Measurements from ENCODE around the gene CD200R1. TPM values are rescaled to one million over a fixed set of nuclear protein-coding genes. Genes with fewer than 3 reads are reported as not detected.

Gene CD200R1
- total RNA-seq, 4 donors from 2014 or later = 0.75 to 2.1 (median 0.99) TPM

DNA sequence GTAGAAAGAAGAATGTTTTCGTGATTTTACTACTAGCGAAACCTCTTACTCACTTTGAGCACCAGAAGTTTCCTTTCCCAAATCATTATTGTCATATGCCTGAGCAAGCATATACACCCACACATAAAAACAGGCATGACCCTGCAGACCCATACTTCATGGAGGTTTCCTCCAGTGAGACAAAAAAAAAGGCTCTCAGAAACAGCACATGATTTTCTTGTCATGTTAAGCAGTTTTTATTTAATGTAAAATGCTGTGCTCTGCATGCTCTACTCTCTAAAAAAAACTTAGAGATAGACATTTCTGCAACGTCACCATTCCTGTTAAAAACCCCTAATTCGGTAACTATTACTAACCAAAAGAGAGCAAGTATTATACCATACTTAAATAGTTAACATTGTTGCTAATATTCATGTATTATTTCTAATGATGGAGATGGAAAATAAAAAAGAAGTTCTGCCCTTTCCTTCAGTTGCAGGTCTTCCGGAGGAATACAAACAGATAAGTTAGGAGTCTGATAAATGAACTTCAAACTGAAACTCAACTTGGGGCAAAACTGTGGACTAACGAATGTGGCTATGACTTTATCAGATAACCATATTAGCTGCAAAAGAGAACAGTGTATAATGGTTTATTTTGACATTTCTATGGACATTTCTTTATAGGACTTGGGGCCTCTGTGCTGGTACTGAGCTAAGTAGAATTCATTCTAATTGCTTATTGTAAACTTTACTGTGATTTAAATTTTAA is 15.9 kb downstream of the CD200R1 start:
- no peaks in the 10 kb centered on the region for H3K9me3 ChIP-seq
- no peaks in the 10 kb centered on the region for H3K36me3 ChIP-seq
- H3K27me3 ChIP-seq = no peaks in the 10 kb centered on the region
- intact Hi-C loops (cut with DNase I) = no loop called here
- DNase-seq = no peak
- 72 to 74% methylated on average over 6 of the region's 6 CpGs for WGBS, 2 donors
- TF ChIP-seq, protein P1, sequence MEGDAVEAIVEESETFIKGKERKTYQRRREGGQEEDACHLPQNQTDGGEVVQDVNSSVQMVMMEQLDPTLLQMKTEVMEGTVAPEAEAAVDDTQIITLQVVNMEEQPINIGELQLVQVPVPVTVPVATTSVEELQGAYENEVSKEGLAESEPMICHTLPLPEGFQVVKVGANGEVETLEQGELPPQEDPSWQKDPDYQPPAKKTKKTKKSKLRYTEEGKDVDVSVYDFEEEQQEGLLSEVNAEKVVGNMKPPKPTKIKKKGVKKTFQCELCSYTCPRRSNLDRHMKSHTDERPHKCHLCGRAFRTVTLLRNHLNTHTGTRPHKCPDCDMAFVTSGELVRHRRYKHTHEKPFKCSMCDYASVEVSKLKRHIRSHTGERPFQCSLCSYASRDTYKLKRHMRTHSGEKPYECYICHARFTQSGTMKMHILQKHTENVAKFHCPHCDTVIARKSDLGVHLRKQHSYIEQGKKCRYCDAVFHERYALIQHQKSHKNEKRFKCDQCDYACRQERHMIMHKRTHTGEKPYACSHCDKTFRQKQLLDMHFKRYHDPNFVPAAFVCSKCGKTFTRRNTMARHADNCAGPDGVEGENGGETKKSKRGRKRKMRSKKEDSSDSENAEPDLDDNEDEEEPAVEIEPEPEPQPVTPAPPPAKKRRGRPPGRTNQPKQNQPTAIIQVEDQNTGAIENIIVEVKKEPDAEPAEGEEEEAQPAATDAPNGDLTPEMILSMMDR (IDR thresholded peaks at IDR 0.05) = no peak
- no peak for TF ChIP-seq POLR2A (IDR thresholded peaks at IDR 0.05)
- no peaks in the 10 kb centered on the region for H3K4me1 ChIP-seq
- no peak overlapping the region for H3K4me3 ChIP-seq (replicated peaks in 1 of 3)
- H3K27ac ChIP-seq = no peak overlapping the region

DNA sequence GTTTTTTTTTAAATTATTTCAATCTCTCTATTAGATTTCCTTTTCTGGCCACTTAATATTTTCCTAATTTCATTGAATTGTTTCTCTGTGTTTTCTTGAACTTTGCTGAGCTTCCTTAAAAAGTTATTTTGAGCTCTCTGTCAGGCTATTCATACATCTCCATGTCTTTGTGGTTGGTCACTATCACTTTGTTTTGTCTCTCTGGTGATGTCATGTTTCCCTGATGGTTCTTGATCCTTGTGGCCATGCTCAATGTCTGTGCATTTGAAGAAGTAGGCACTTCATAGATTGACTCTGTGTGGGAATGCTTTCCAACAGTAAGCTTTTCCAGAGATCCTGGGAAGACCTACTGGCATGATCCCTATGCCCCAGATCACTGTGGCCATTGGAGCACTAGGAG is 18.6 kb downstream of the CD200R1 start:
- Histone ChIP-seq H3K36me3 (no peaks in the 10 kb centered on the region), H3K27me3 (no peaks in the 10 kb centered on the region), H3K9me3 (no peaks in the 10 kb centered on the region), H3K4me3 (replicated peaks in 1 of 3) (no peak overlapping the region), H3K27ac (no peak overlapping the region), H3K4me1 (no peaks in the 10 kb centered on the region)
- intact Hi-C loops (cut with DNase I) = no loop called here
- no peak for DNase-seq
- TF ChIP-seq POLR2A (IDR thresholded peaks at IDR 0.05) = no peak
- TF ChIP-seq, protein P1 (IDR thresholded peaks at IDR 0.05) = no peak

DNA sequence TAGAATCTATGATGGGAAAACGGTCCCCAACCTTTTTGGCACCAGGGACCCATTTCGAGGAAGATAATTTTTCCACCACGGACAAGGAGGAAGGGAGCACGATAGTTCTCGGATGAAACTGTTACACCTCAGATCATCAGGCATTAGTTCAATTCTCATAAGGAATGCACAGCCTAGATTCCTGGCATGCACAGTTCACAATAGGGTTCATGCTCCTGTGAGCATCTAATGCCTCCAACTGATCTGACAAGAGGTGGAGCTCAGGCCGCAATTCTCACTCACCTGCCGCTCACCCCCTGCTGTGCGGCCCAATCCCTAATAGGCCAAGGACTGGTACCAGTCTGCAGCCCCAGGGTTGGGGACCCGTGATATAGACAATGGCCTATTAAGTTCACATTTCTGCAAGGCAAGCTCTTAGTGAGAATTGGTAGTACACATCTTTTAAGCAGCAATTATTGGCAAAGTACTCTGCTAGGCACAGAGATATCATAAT is 26.5 kb downstream of the CD200R1 start:
- H3K4me3 ChIP-seq (replicated peaks in 1 of 3) = no peak overlapping the region
- 86 to 89% methylated on average over 9 of the region's 9 CpGs for WGBS, 2 donors
- H3K9me3 ChIP-seq = no peaks in the 10 kb centered on the region
- intact Hi-C loops (cut with DNase I) = no loop called here
- H3K27ac ChIP-seq = no peak overlapping the region
- no peaks in the 10 kb centered on the region for H3K4me1 ChIP-seq
- H3K36me3 ChIP-seq = no peaks in the 10 kb centered on the region
- H3K27me3 ChIP-seq = no peaks in the 10 kb centered on the region
- DNase-seq = no peak
- TF ChIP-seq, protein P1 (IDR thresholded peaks at IDR 0.05) = no peak
- TF ChIP-seq POLR2A (IDR thresholded peaks at IDR 0.05) = no peak

DNA sequence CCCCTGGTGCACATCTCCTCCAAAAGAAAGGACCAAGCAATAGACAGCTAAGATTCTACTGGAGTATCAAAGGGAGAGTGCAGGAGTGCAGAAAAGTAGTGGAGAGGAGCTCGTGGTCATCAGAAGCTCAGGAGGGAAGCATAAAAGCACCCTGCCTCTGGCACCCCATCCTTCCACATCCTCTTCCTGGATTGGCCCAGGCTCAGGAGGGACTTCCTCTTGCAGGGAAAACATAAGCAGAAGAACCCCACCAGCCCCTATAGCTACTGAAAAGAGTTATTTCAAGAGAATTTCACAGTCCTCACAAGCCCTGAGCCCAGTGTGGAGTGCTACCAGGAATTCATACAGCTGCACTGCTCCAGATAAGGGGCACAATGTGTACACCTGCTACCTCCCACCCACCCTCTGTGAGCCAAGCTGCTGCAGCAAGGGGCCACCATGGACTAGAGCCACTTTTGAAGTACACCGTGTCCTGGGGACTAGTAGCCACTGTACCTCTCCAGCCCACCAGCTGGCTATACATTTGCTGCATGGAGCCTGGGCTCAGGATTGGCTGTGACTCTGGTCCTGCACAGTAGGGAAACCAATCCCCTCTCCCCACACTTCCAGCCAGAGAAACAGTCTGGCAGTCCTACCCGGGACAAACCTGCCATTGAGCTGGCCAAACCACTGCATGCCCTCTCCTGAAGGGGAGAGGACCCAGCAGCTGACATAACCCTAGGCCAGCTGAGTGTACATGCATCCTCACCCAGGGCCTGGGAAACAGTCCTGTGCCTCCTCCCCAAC is 43.0 kb downstream of the CD200R1 start:
- no peaks in the 10 kb centered on the region for H3K4me1 ChIP-seq
- H3K36me3 ChIP-seq = no peaks in the 10 kb centered on the region
- H3K9me3 ChIP-seq = no peaks in the 10 kb centered on the region
- intact Hi-C loops (cut with DNase I) = no loop called here
- no peak overlapping the region for H3K4me3 ChIP-seq (replicated peaks in 1 of 3)
- DNase-seq = no peak
- TF ChIP-seq POLR2A (IDR thresholded peaks at IDR 0.05) = no peak
- TF ChIP-seq, protein P1 (IDR thresholded peaks at IDR 0.05) = no peak
- no peak overlapping the region for H3K27ac ChIP-seq
- no peaks in the 10 kb centered on the region for H3K27me3 ChIP-seq
- 63% methylated on average over 2 of the region's 3 CpGs for WGBS, 2 donors

DNA sequence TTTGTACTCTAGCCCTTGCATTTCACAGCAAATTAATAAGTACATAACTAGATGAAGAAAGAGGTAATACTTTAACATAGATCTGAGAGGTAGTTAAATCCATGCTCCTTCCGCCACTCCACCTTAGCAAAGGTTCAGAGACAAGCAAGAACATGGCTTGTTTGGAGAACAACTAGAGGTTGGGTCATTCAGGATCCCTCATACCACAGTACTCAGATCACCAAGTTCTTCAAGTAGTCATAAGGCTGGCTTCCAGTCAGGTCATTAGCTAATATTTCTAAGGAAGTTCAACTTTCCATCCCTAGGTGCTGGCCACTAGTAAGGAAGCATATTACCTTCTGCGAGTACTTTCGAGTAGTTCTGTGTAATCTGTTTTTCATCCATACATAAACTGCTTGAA is 44.1 kb downstream of the CD200R1 start:
- intact Hi-C loops (cut with DNase I) = no loop called here
- TF ChIP-seq, protein P1 (IDR thresholded peaks at IDR 0.05) = no peak
- no peak for TF ChIP-seq POLR2A (IDR thresholded peaks at IDR 0.05)
- 97 to 100% methylated on average over 3 of the region's 3 CpGs for WGBS, 2 donors
- Histone ChIP-seq H3K36me3 (no peaks in the 10 kb centered on the region), H3K9me3 (no peaks in the 10 kb centered on the region), H3K4me1 (no peaks in the 10 kb centered on the region), H3K27ac (no peak overlapping the region), H3K4me3 (replicated peaks in 1 of 3) (no peak overlapping the region), H3K27me3 (no peaks in the 10 kb centered on the region)
- DNase-seq = no peak
